Measurements from ENCODE around the gene PSMC3. TPM values are rescaled to one million over a fixed set of nuclear protein-coding genes. Genes with fewer than 3 reads are reported as not detected.
A peak's percentile ranks its signal among the peaks of the same experiment; 100 is the strongest.

The PSMC3 gene
- total RNA-seq, 4 donors from 2014 or later: 81.0 to 164 (median 118) TPM

GRCh38 chr11:47377571-47378009 is 48.6 kb downstream of the PSMC3 start:
- DNase-seq (ENCODE audit: low spot score in 2 of 2): peak in 1 of 2 donors; percentile 16
- TF ChIP-seq CTCF (IDR thresholded peaks at IDR 0.05) (no peak), POLR2A (IDR thresholded peaks at IDR 0.05) (no peak)
- H3K4me3 ChIP-seq (ENCODE audit: low read depth, poor library complexity, severe bottlenecking): peak overlapping the region; percentile 10
- intact Hi-C loops (cut with DNase I; ENCODE audit: low total_unique reads): no loop called here
- 59 to 84% methylated on average over 5 of the region's 5 CpGs for WGBS, 2 donors

- TF ChIP-seq POLR2A (IDR thresholded peaks at IDR 0.05) (no peak), CTCF (IDR thresholded peaks at IDR 0.05) (no peak)
- intact Hi-C loops (cut with DNase I; ENCODE audit: low total_unique reads): no loop called here
- WGBS, 2 donors: 43 to 44% methylated on average over 14 of the region's 14 CpGs
These were observed 49.5 kb downstream of the PSMC3 start for GRCh38 chr11:47376525-47377371.

GRCh38 chr11:47376107-47376524 is 50.1 kb downstream of the PSMC3 start:
- 75 to 79% methylated on average over 8 of the region's 8 CpGs for WGBS, 2 donors
- no peak for DNase-seq (ENCODE audit: low spot score in 2 of 2)
- TF ChIP-seq POLR2A (IDR thresholded peaks at IDR 0.05): no peak
- no peak for TF ChIP-seq CTCF (IDR thresholded peaks at IDR 0.05)
- intact Hi-C loops (cut with DNase I; ENCODE audit: low total_unique reads): no loop called here
- no peak overlapping the region for H3K4me3 ChIP-seq (ENCODE audit: low read depth, poor library complexity, severe bottlenecking)

More at GRCh38 chr11:47376525-47377371, 49.5 kb downstream of the PSMC3 start:
- H3K4me3 ChIP-seq (ENCODE audit: low read depth, poor library complexity, severe bottlenecking): no peak overlapping the region
- DNase-seq (ENCODE audit: low spot score in 2 of 2): peak in 1 of 2 donors; percentile 24

GRCh38 chr11:47375546-47376085 is 50.6 kb downstream of the PSMC3 start:
- H3K4me3 ChIP-seq (ENCODE audit: low read depth, poor library complexity, severe bottlenecking): no peak overlapping the region
- DNase-seq (ENCODE audit: low spot score in 2 of 2): no peak
- intact Hi-C loops (cut with DNase I; ENCODE audit: low total_unique reads): no loop called here
- TF ChIP-seq CTCF (IDR thresholded peaks at IDR 0.05) (no peak), POLR2A (IDR thresholded peaks at IDR 0.05) (no peak)
- 84 to 91% methylated on average over 13 of the region's 13 CpGs for WGBS, 2 donors

GRCh38 chr11:47375020-47375419 is 51.2 kb downstream of the PSMC3 start:
- intact Hi-C loops (cut with DNase I; ENCODE audit: low total_unique reads): no loop called here
- DNase-seq (ENCODE audit: low spot score in 2 of 2): no peak
- WGBS, 2 donors: 76 to 83% methylated on average over 8 of the region's 8 CpGs
- TF ChIP-seq POLR2A (IDR thresholded peaks at IDR 0.05): no peak
- no peak for TF ChIP-seq CTCF (IDR thresholded peaks at IDR 0.05)
- H3K4me3 ChIP-seq (ENCODE audit: low read depth, poor library complexity, severe bottlenecking): no peak overlapping the region
